ENCODE results near the gene UBB. TPM values are rescaled to one million over a fixed set of nuclear protein-coding genes. Genes with fewer than 3 reads are reported as not detected.
"Not testable (repeated sequence)": the region's sequence is repeated elsewhere in the genome, so short reads cannot be mapped to it uniquely, and the experiment has no call there.

UBB gene
- total RNA-seq, 1 donor from 2014 or later: 1,058 TPM

GRCh38 chr17:16383216-16383615, 2.3 kb downstream of the UBB start:
- no peak for DNase-seq (ENCODE audit: low spot score)
- H3K27me3 Mint-ChIP-seq (ENCODE audit: low read depth): no peaks in the 10 kb centered on the region
- H3K36me3 Mint-ChIP-seq (ENCODE audit: low read depth): peaks cover 20% of the 10 kb centered on the region
- H3K27ac Mint-ChIP-seq (ENCODE audit: unreplicated experiment): no peak overlapping the region
- H3K4me3 Mint-ChIP-seq (ENCODE audit: unreplicated experiment): no peak overlapping the region
- H3K9me3 Mint-ChIP-seq (ENCODE audit: low read depth): no peaks in the 10 kb centered on the region
- H3K4me1 Mint-ChIP-seq (ENCODE audit: low read depth): peaks cover 44% of the 10 kb centered on the region
- TF ChIP-seq CTCF (IDR thresholded peaks at IDR 0.05): no peak

- Mint-ChIP-seq H3K27me3 (ENCODE audit: low read depth) (no peaks in the 10 kb centered on the region), H3K4me1 (ENCODE audit: low read depth) (peaks cover 44% of the 10 kb centered on the region), H3K4me3 (ENCODE audit: unreplicated experiment) (no peak overlapping the region), H3K36me3 (ENCODE audit: low read depth) (peaks cover 20% of the 10 kb centered on the region), H3K27ac (ENCODE audit: unreplicated experiment) (no peak overlapping the region), H3K9me3 (ENCODE audit: low read depth) (no peaks in the 10 kb centered on the region)
- no peak for TF ChIP-seq CTCF (IDR thresholded peaks at IDR 0.05)
- no peak for DNase-seq (ENCODE audit: low spot score)
Observed at GRCh38 chr17:16383772-16384287, 2.9 kb downstream of the UBB start.

GRCh38 chr17:16384557-16384956, 3.7 kb downstream of the UBB start:
- Mint-ChIP-seq H3K27ac (ENCODE audit: unreplicated experiment) (no peak overlapping the region), H3K36me3 (ENCODE audit: low read depth) (peaks cover 20% of the 10 kb centered on the region)

GRCh38 chr17:16386126-16386507, 5.2 kb downstream of the UBB start:
- peaks cover 20% of the 10 kb centered on the region for H3K36me3 Mint-ChIP-seq (ENCODE audit: low read depth)
- H3K9me3 Mint-ChIP-seq (ENCODE audit: low read depth); H3K27me3 Mint-ChIP-seq (ENCODE audit: low read depth); DNase-seq (ENCODE audit: low spot score); H3K27ac Mint-ChIP-seq (ENCODE audit: unreplicated experiment): not testable (repeated sequence)
- peaks cover 41% of the 10 kb centered on the region for H3K4me1 Mint-ChIP-seq (ENCODE audit: low read depth)
- H3K4me3 Mint-ChIP-seq (ENCODE audit: unreplicated experiment): peak overlapping the region; percentile 80

More at GRCh38 chr17:16384557-16384956, 3.7 kb downstream of the UBB start:
- peaks cover 44% of the 10 kb centered on the region for H3K4me1 Mint-ChIP-seq (ENCODE audit: low read depth)
- no peaks in the 10 kb centered on the region for H3K9me3 Mint-ChIP-seq (ENCODE audit: low read depth)
- H3K27me3 Mint-ChIP-seq (ENCODE audit: low read depth): no peaks in the 10 kb centered on the region
- no peak for DNase-seq (ENCODE audit: low spot score)
- TF ChIP-seq CTCF (IDR thresholded peaks at IDR 0.05): no peak
- no peak overlapping the region for H3K4me3 Mint-ChIP-seq (ENCODE audit: unreplicated experiment)

- no peak overlapping the region for H3K4me3 Mint-ChIP-seq (ENCODE audit: unreplicated experiment)
- H3K27me3 Mint-ChIP-seq (ENCODE audit: low read depth): no peaks in the 10 kb centered on the region
- H3K9me3 Mint-ChIP-seq (ENCODE audit: low read depth): no peaks in the 10 kb centered on the region
- H3K36me3 Mint-ChIP-seq (ENCODE audit: low read depth): no peaks in the 10 kb centered on the region
- DNase-seq (ENCODE audit: low spot score): peak; percentile 68
- peaks cover 10% of the 10 kb centered on the region for H3K4me1 Mint-ChIP-seq (ENCODE audit: low read depth)
- no peak for TF ChIP-seq CTCF (IDR thresholded peaks at IDR 0.05)
- no peak overlapping the region for H3K27ac Mint-ChIP-seq (ENCODE audit: unreplicated experiment)
Observed at GRCh38 chr17:16391451-16391850, 10.6 kb downstream of the UBB start.

GRCh38 chr17:16392491-16392890, 11.6 kb downstream of the UBB start:
- H3K27ac Mint-ChIP-seq (ENCODE audit: unreplicated experiment); H3K36me3 Mint-ChIP-seq (ENCODE audit: low read depth); H3K4me3 Mint-ChIP-seq (ENCODE audit: unreplicated experiment); H3K9me3 Mint-ChIP-seq (ENCODE audit: low read depth); H3K27me3 Mint-ChIP-seq (ENCODE audit: low read depth); H3K4me1 Mint-ChIP-seq (ENCODE audit: low read depth): not testable (repeated sequence)
- DNase-seq (ENCODE audit: low spot score): peak; percentile 21

GRCh38 chr17:16395887-16396286, 15.0 kb downstream of the UBB start:
- H3K4me1 Mint-ChIP-seq (ENCODE audit: low read depth); H3K4me3 Mint-ChIP-seq (ENCODE audit: unreplicated experiment); H3K36me3 Mint-ChIP-seq (ENCODE audit: low read depth); H3K9me3 Mint-ChIP-seq (ENCODE audit: low read depth); H3K27ac Mint-ChIP-seq (ENCODE audit: unreplicated experiment); H3K27me3 Mint-ChIP-seq (ENCODE audit: low read depth): not testable (repeated sequence)
- DNase-seq (ENCODE audit: low spot score): peak; percentile 5

GRCh38 chr17:16396693-16397092, 15.8 kb downstream of the UBB start:
- not testable (repeated sequence) for H3K4me1 Mint-ChIP-seq (ENCODE audit: low read depth); H3K9me3 Mint-ChIP-seq (ENCODE audit: low read depth); H3K27ac Mint-ChIP-seq (ENCODE audit: unreplicated experiment); H3K36me3 Mint-ChIP-seq (ENCODE audit: low read depth); H3K4me3 Mint-ChIP-seq (ENCODE audit: unreplicated experiment); H3K27me3 Mint-ChIP-seq (ENCODE audit: low read depth)
- DNase-seq (ENCODE audit: low spot score): peak; percentile 4
